K562 (cell line): Measurements from ENCODE around the gene GRPR.

Experiments used
- CEBPG ChIP-seq, 3 experiments: fragments of 200-800 bp in 1 of 3; sonication (Bioruptor generic) in 1 of 3; sonication (generic) in 1 of 3; formaldehyde crosslinking in 1 of 3; IDR thresholded peaks in 2 of 3; conservative IDR thresholded peaks in 1 of 3; 2 replicates each; pipeline versions ENCODE4 v1.6.1 to v1.8.0; 2016 to 2022; ENCODE audit warnings: missing compliant biosample characterization in 2 of 3, missing genetic modification characterization in 2 of 3, mild to moderate bottlenecking in 1 of 3, missing genetic modification reagents in 1 of 3
- FOXA1 ChIP-seq: fragments of 450-650 bp; IDR thresholded peaks from 2 replicates; pipeline ENCODE4 v1.6.1; 2016; ENCODE audit warnings: mild to moderate bottlenecking, borderline replicate concordance
- FOXK1 ChIP-seq: sonication (generic); formaldehyde crosslinking; IDR thresholded peaks from 2 replicates; pipeline ENCODE4 v1.8.0; 2022; ENCODE audit warnings: missing genetic modification reagents, mild to moderate bottlenecking, borderline replicate concordance
- JUNB ChIP-seq: fragments of 450-650 bp; formaldehyde crosslinking; conservative IDR thresholded peaks from 2 replicates; pipeline ENCODE4 v1.4.0; 2020; ENCODE audit warnings: mild to moderate bottlenecking
- KAT7 ChIP-seq: sonication (generic); formaldehyde crosslinking; IDR thresholded peaks from 2 replicates; pipeline ENCODE4 v1.8.0; 2022; ENCODE audit warnings: missing genetic modification reagents, mild to moderate bottlenecking, borderline replicate concordance
- MAFF ChIP-seq: IDR thresholded peaks from 2 replicates; pipeline ENCODE4 v1.6.1; 2012; ENCODE audit warnings: low read length, improper control_type of control experiment
- MTA1 ChIP-seq: fragments of 450-650 bp; IDR thresholded peaks from 2 replicates; pipeline ENCODE4 v1.6.1; 2017; ENCODE audit warnings: borderline replicate concordance
- NCOA2 ChIP-seq, 2 experiments: fragments of 450-650 bp; IDR thresholded peaks; 2 replicates each; pipeline ENCODE4 v1.6.1; 2018; ENCODE audit warnings: mild to moderate bottlenecking in 2 of 2, moderate library complexity in 1 of 2; ENCODE audit not compliant: partially characterized antibody in 2 of 2
- SP2 ChIP-seq: IDR thresholded peaks from 2 replicates; pipeline ENCODE4 v1.6.1; 2011; ENCODE audit warnings: mild to moderate bottlenecking, low read depth, low read length, moderate library complexity; ENCODE audit not compliant: poor library complexity, severe bottlenecking; ENCODE audit errors: extremely low read depth
- TBP ChIP-seq: optimal IDR thresholded peaks from 2 replicates; pipeline ENCODE3; 2011; ENCODE audit warnings: low read depth, low read length, improper control_type of control experiment
- TRIM28 ChIP-seq: fragments of 450-650 bp; IDR thresholded peaks from 2 replicates; pipeline ENCODE4 v1.6.1; 2017
- U2AF1 ChIP-seq: fragments of 200-400 bp; formaldehyde crosslinking; optimal IDR thresholded peaks from 2 replicates; pipeline ENCODE3; 2017; ENCODE audit warnings: mild to moderate bottlenecking, low read depth, low read length, moderate library complexity
- ZNF274 ChIP-seq: IDR thresholded peaks from 2 replicates; pipeline ENCODE4 v1.6.1; 2011; ENCODE audit warnings: low read depth, mild to moderate bottlenecking, low read length, moderate library complexity, borderline replicate concordance
- TF ChIP-seq, protein P1 (sequence below), 3 experiments: IDR thresholded peaks in 2 of 3; conservative IDR thresholded peaks in 1 of 3; 2 replicates each; pipeline ENCODE4 v1.5.1; 2011 to 2012; ENCODE audit warnings: low read length in 3 of 3, mild to moderate bottlenecking in 3 of 3, control low read depth in 2 of 3, improper control_type of control experiment in 1 of 3, inconsistent platforms in 1 of 3, low read depth in 1 of 3, mixed read lengths in 1 of 3, moderate library complexity in 1 of 3; ENCODE audit not compliant: insufficient read depth in 2 of 3

DNA sequence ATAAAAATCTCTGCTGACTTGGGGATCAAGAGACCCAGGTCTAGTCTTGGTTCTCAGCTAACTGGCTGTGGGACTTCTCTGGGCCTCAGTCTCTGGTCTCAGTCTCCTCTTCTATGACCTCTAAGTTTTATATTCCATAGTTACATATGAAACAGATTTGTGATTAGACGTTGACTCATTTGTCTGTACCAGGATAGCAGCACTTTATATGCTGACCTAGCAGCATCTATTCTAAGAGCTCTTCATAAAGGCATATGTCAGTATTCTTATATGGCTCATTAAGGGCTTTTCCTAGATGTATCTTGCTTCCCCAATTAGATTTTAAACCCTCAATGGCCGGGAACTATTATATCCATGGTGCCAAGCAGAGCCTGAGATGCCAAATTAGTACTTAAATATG, 12.7 kb downstream of the GRPR start:
- TF ChIP-seq MTA1, result no peak
- TF ChIP-seq, protein P1, sequence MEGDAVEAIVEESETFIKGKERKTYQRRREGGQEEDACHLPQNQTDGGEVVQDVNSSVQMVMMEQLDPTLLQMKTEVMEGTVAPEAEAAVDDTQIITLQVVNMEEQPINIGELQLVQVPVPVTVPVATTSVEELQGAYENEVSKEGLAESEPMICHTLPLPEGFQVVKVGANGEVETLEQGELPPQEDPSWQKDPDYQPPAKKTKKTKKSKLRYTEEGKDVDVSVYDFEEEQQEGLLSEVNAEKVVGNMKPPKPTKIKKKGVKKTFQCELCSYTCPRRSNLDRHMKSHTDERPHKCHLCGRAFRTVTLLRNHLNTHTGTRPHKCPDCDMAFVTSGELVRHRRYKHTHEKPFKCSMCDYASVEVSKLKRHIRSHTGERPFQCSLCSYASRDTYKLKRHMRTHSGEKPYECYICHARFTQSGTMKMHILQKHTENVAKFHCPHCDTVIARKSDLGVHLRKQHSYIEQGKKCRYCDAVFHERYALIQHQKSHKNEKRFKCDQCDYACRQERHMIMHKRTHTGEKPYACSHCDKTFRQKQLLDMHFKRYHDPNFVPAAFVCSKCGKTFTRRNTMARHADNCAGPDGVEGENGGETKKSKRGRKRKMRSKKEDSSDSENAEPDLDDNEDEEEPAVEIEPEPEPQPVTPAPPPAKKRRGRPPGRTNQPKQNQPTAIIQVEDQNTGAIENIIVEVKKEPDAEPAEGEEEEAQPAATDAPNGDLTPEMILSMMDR (IDR thresholded peaks at IDR 0.05 in 2 of 3, conservative IDR thresholded peaks at IDR 0.05 in 1 of 3; ENCODE audit: insufficient read depth in 2 of 3, low read depth in 1 of 3, low read length in 3 of 3), result no peak
- no peak for TF ChIP-seq ZNF274
- no peak for TF ChIP-seq U2AF1
- no peak for TF ChIP-seq KAT7 (CRISPR knock-in tag)
- TF ChIP-seq MAFF, result no peak
- TF ChIP-seq FOXA1, result no peak
- TF ChIP-seq TBP, result no peak
- TF ChIP-seq JUNB (CRISPR knock-in tag), result no peak
- no peak for TF ChIP-seq TRIM28
- TF ChIP-seq FOXK1 (CRISPR knock-in tag), result no peak
- no peak for TF ChIP-seq NCOA2 (IDR thresholded peaks at IDR 0.05; ENCODE audit: partially characterized antibody in 2 of 2)
- no peak for TF ChIP-seq SP2
- no peak for TF ChIP-seq CEBPG (CRISPR knock-in tag; IDR thresholded peaks at IDR 0.05)
- no peak for TF ChIP-seq CEBPG (tag; conservative IDR thresholded peaks at IDR 0.05 in 1 of 2, IDR thresholded peaks at IDR 0.05 in 1 of 2)
